Tibial nerve (tissue), 4 donors: Measurements from ENCODE around the gene IL18.

Experiments
- CTCF ChIP-seq, 5 experiments: fragments of 200-600 bp in 3 of 5; fragments of 450-650 bp in 2 of 5; sonication (generic) in 3 of 5; IDR thresholded peaks; one replicate each; pipeline ENCODE4 v1.5.1; 2016 to 2019; ENCODE audit warnings: antibody characterized with exemption in 5 of 5, mild to moderate bottlenecking in 3 of 5, moderate library complexity in 2 of 5
- EP300 ChIP-seq, 2 donors: sonication (generic); formaldehyde crosslinking; IDR thresholded peaks; one replicate each; pipeline ENCODE4 v1.6.1; 2017; ENCODE audit warnings: antibody characterized with exemption in 2 of 2, mild to moderate bottlenecking in 1 of 2
- POLR2A ChIP-seq, 2 donors: fragments of 450-650 bp; IDR thresholded peaks; one replicate each; pipeline ENCODE4 v1.6.1; 2017; ENCODE audit warnings: antibody characterized with exemption in 2 of 2, mild to moderate bottlenecking in 2 of 2, moderate library complexity in 2 of 2

DNA sequence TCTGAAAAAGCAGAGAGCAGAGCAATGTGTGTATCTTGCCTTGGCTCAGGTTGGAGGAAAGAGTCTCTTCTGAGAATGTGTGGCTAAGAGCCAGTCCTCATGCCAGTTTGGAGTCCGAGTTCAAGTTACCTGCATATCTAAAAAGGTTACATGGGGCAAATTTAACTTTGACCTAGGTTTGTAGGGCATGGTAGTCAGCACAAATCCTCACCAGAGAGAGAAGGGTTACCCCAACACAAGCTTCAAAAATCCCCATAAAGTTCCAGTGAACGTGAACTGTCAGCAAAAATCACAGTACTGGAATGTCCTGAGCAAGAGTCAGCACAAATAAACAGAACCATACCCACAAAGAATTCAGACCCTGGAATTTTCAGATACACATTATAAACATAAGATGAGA lies 63.4 kb downstream of the IL18 start:
- TF ChIP-seq CTCF (IDR thresholded peaks at IDR 0.05): no peak
- no peak for TF ChIP-seq EP300 (IDR thresholded peaks at IDR 0.05)
- TF ChIP-seq POLR2A (IDR thresholded peaks at IDR 0.05): no peak
